Tibial artery (tissue), 4 donors: ENCODE data around the gene AIG1.
A peak's percentile ranks its signal among the peaks of the same experiment; 100 is the strongest.

Source experiments
- DNase-seq, 2 donors: peaks; one replicate each; pipeline ENCODE4 v3.0.0-alpha.2; 2019
- H3K27ac ChIP-seq, 2 donors: fragments of 200-600 bp; sonication (generic) in 1 of 2; 1 replicate in 1 of 2; 2 replicates in 1 of 2; pipeline ENCODE4 v1.5.1; 2018 to 2019; ENCODE audit warnings: mild to moderate bottlenecking in 1 of 2
- H3K27me3 ChIP-seq, 2 donors: fragments of 200-600 bp; sonication (generic) in 1 of 2; one replicate each; pipeline versions ENCODE4 v1.5.1 to v1.6.0; 2016 to 2019
- H3K36me3 ChIP-seq, 3 donors: fragments of 200-600 bp; sonication (generic) in 2 of 3; one replicate each; pipeline ENCODE4 v1.5.1; 2016 to 2019; ENCODE audit warnings: mild to moderate bottlenecking in 2 of 3
- H3K4me1 ChIP-seq, 4 donors: fragments of 200-600 bp; sonication (generic) in 2 of 4; 1 replicate in 3 of 4; 2 replicates in 1 of 4; pipeline ENCODE4 v1.5.1; 2016 to 2019
- H3K4me3 ChIP-seq, 2 donors: fragments of 200-600 bp; sonication (generic) in 1 of 2; 1 replicate in 1 of 2; 2 replicates in 1 of 2; pipeline ENCODE4 v1.5.1; 2018 to 2019; ENCODE audit warnings: mild to moderate bottlenecking in 2 of 2
- H3K9me3 ChIP-seq, 3 donors: fragments of 200-600 bp; sonication (generic) in 1 of 3; one replicate each; pipeline ENCODE4 v1.5.1; 2016 to 2019
- intact Hi-C: fragments of 100-400 bp; cut with DNase I; formaldehyde crosslinking; loops from one replicate; pipeline ENCODE4 v1.15.0; 2023; ENCODE audit warnings: low total_unique reads
- TF ChIP-seq, protein P1 (sequence below), 2 experiments: fragments of 200-600 bp in 1 of 2; fragments of 450-650 bp in 1 of 2; IDR thresholded peaks; one replicate each; pipeline ENCODE4 v1.5.1; 2017 to 2019; ENCODE audit warnings: antibody characterized with exemption in 2 of 2, mild to moderate bottlenecking in 1 of 2, moderate library complexity in 1 of 2

AIG1 gene

DNA sequence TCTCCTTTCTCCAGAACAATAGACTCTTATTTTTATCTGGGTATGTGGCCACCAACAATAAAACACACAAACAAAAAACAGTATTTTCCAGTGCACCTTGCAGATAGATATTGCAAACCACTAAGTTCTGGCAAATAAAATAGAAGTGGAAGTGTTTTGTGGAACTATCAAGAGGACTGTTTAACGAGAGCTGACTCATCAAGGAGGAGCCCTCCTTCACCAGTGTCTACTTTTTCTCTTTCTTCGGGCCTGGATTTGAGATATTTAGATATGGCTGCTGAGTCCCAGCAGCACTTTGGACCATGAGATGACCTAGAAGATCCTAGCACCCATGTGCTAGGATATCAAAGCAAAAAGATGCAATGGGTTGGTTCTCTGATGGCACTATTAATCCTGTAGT, 154.7 kb downstream of the AIG1 start:
- Histone ChIP-seq H3K4me3 (no peak overlapping the region), H3K27me3 (no peaks in the 10 kb centered on the region), H3K9me3 (no peaks in the 10 kb centered on the region), H3K36me3 (no peaks in the 10 kb centered on the region), H3K4me1 (peaks cover 0 to 14% (median 0%) of the 10 kb centered on the region in 4 donors), H3K27ac (no peak overlapping the region)
- no peak for DNase-seq
- TF ChIP-seq, protein P1, sequence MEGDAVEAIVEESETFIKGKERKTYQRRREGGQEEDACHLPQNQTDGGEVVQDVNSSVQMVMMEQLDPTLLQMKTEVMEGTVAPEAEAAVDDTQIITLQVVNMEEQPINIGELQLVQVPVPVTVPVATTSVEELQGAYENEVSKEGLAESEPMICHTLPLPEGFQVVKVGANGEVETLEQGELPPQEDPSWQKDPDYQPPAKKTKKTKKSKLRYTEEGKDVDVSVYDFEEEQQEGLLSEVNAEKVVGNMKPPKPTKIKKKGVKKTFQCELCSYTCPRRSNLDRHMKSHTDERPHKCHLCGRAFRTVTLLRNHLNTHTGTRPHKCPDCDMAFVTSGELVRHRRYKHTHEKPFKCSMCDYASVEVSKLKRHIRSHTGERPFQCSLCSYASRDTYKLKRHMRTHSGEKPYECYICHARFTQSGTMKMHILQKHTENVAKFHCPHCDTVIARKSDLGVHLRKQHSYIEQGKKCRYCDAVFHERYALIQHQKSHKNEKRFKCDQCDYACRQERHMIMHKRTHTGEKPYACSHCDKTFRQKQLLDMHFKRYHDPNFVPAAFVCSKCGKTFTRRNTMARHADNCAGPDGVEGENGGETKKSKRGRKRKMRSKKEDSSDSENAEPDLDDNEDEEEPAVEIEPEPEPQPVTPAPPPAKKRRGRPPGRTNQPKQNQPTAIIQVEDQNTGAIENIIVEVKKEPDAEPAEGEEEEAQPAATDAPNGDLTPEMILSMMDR (IDR thresholded peaks at IDR 0.05) = no peak
- intact Hi-C loops = no loop called here

DNA sequence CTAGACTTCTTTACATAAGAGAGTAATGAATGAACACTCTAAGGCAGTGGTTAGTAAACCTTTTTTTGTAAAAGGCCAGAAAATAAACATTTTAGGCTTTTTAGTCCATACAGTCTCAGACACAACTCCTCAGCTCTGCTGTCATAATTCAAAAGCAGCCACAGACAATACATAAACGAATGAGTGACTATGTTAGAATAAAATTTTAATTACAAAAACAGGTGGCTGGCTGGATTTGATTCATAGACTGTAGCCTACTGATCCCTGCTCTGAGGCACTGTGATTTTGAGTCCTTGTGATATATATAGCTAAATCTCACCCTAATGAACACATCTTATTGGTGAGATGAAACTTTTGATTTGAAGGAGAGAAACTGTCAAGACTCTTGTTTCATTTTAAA, 155.1 kb downstream of the AIG1 start:
- H3K36me3 ChIP-seq = no peaks in the 10 kb centered on the region
- H3K4me1 ChIP-seq = peaks cover 0 to 14% (median 0%) of the 10 kb centered on the region in 4 donors
- intact Hi-C loops = no loop called here
- H3K4me3 ChIP-seq = no peak overlapping the region
- H3K9me3 ChIP-seq = no peaks in the 10 kb centered on the region
- H3K27ac ChIP-seq = no peak overlapping the region
- H3K27me3 ChIP-seq = no peaks in the 10 kb centered on the region
- TF ChIP-seq, protein P1 (IDR thresholded peaks at IDR 0.05) = no peak
- DNase-seq = no peak

DNA sequence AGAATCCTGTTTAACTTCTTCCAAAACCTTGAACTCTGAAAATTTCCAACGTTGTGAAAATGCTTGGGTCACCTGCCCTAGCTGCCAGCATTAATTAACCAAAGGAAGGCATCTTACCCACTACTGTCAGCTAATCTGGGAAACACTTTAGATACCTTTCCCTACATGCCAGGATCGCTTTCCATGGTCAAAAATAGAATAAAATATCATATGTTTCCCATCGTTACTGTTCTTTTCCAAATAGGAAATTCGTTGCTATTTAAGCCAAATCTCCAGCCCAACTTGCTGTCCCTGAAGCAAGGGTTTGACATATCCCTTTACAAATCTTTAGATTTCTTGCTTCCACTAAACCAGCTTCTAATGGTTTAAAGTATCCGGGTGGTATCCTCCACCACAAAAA, 157.5 kb downstream of the AIG1 start:
- DNase-seq = no peak
- intact Hi-C loops = no loop called here
- TF ChIP-seq, protein P1 (IDR thresholded peaks at IDR 0.05) = no peak
- Histone ChIP-seq H3K27me3 (no peaks in the 10 kb centered on the region), H3K9me3 (no peaks in the 10 kb centered on the region), H3K4me3 (no peak overlapping the region), H3K27ac (no peak overlapping the region), H3K36me3 (no peaks in the 10 kb centered on the region), H3K4me1 (peaks cover 0 to 35% (median 0%) of the 10 kb centered on the region in 4 donors)

DNA sequence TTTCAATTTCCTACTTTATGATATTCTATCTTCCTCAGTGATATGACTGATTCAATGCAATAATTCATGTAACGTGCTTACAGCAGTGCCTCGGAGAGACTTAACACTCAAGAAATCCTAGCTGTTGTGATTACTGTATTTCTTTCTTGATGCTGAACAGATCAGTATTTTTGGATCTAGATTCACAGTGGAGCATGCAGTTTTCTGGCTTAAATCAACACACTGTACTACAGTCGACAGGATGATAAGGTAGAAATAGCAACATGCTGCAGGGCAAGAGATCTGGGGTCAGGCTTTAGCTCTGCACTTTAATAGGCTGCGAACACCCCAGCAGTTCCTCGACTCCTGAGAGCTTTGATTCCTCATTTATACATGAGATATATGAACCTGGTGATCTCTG, 161.0 kb downstream of the AIG1 start:
- TF ChIP-seq, protein P1 (IDR thresholded peaks at IDR 0.05) = no peak
- H3K36me3 ChIP-seq = no peaks in the 10 kb centered on the region
- H3K4me1 ChIP-seq = peaks cover 0 to 32% (median 0%) of the 10 kb centered on the region in 4 donors
- intact Hi-C loops = no loop called here
- no peak overlapping the region for H3K4me3 ChIP-seq
- DNase-seq = no peak
- H3K9me3 ChIP-seq = no peaks in the 10 kb centered on the region
- H3K27me3 ChIP-seq = no peaks in the 10 kb centered on the region
- H3K27ac ChIP-seq = peak overlapping the region in 1 of 2 donors; percentile 59

DNA sequence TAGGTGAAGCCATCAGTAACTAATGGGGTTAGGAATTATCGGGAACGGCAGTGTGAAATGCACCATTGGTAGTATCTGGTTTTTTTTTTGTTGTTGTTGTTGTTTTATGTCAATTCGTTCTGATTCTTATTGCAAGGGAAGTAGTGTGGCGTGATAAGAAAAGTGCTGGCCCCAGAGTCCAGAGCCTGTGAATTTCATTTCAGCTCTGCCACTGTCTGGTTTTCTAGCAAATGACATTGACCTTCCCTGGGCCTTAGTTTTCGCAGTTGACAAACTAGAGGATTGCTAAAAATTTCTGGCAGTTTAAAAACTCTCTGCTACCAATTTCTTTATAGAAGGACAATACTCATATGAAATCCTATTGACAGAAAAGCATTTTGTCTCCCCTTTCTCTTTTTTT, 161.6 kb downstream of the AIG1 start:
- H3K36me3 ChIP-seq = no peaks in the 10 kb centered on the region
- no peak for DNase-seq
- H3K27me3 ChIP-seq = no peaks in the 10 kb centered on the region
- intact Hi-C loops = no loop called here
- peaks cover 0 to 32% (median 0%) of the 10 kb centered on the region in 4 donors for H3K4me1 ChIP-seq
- TF ChIP-seq, protein P1 (IDR thresholded peaks at IDR 0.05) = no peak
- peak overlapping the region; percentile 32 to 59 for H3K27ac ChIP-seq
- no peaks in the 10 kb centered on the region for H3K9me3 ChIP-seq
- H3K4me3 ChIP-seq = no peak overlapping the region

DNA sequence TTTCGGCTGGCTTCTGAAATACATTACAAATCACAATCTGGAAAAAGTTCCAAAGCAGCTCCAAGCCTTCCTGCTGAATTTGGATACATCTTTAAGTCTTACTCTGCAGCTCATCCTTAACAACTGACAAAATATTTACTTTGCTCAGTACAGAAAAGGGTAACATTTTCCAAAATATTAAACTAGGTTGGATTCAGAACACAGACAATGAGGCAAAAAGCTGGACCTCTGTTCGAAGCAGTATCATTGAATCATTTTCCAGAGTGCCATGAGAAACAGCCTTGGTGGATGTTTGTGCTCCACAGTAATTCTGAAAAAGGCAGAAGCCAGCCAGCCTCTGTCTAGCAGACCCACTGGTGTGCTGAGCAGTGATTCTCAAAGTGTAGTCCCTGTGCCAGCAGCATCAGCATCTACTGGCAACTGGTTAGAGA, 162.1 kb downstream of the AIG1 start:
- peaks cover 0 to 32% (median 0%) of the 10 kb centered on the region in 4 donors for H3K4me1 ChIP-seq
- H3K27ac ChIP-seq = peak overlapping the region; percentile 32 to 59
- TF ChIP-seq, protein P1 (IDR thresholded peaks at IDR 0.05) = no peak
- no peaks in the 10 kb centered on the region for H3K27me3 ChIP-seq
- H3K4me3 ChIP-seq = no peak overlapping the region
- H3K9me3 ChIP-seq = no peaks in the 10 kb centered on the region
- H3K36me3 ChIP-seq = no peaks in the 10 kb centered on the region
- intact Hi-C loops = no loop called here
- no peak for DNase-seq
